ENCODE data around the gene NR2C2.

- TF ChIP-seq CTCF (IDR thresholded peaks at IDR 0.05; ENCODE audit: insufficient read depth, low read length): peak; percentile 23
- no peak for TF ChIP-seq POLR2AphosphoS5 (IDR thresholded peaks at IDR 0.05; ENCODE audit: low read depth)
- TF ChIP-seq REST (IDR thresholded peaks at IDR 0.05; ENCODE audit: insufficient replicate concordance, low read depth): no peak
- TF ChIP-seq SPI1 (IDR thresholded peaks at IDR 0.05; ENCODE audit: borderline replicate concordance, low read depth): no peak
Measured at GRCh38 chr3:14925729-14926591, 21.4 kb upstream of the NR2C2 start.
